RWPE1 (cell line): ENCODE measurements around the gene THYN1.
"Not testable (repeated sequence)": the region's sequence is repeated elsewhere in the genome, so short reads cannot be mapped to it uniquely, and the experiment has no call there.

ENCODE experiments used
- CTCF ChIA-PET: fragments of 350-600 bp; sonication (Branson Sonifier 250); formaldehyde crosslinking; extraction: SDS; loops from one replicate; lab custom pipeline; 2021; lab: Yijun Ruan, JAX
- POLR2A ChIA-PET: fragments of 400-600 bp; formaldehyde crosslinking; extraction: SDS; loops from one replicate; lab custom pipeline; 2020; ENCODE audit warnings: antibody characterized with exemption; ENCODE audit not compliant: low non-redundant PET; lab: Yijun Ruan, JAX
- DNase-seq: peaks from one replicate; pipeline ENCODE4 v3.0.0; 2012; ENCODE audit warnings: low spot score
- H3K27ac ChIP-seq: fragments of 450-650 bp; 2 replicates; pipeline ENCODE4 v1.5.1; 2017
- TF ChIP-seq, protein P1 (sequence below): fragments of 450-650 bp; conservative IDR thresholded peaks from 2 replicates; pipeline ENCODE4 v1.5.1; 2017; ENCODE audit warnings: low read depth, mild to moderate bottlenecking

THYN1 gene

GRCh38 chr11:134260983-134261382 lies 7.8 kb upstream of the THYN1 start:
- TF ChIP-seq, protein P1, sequence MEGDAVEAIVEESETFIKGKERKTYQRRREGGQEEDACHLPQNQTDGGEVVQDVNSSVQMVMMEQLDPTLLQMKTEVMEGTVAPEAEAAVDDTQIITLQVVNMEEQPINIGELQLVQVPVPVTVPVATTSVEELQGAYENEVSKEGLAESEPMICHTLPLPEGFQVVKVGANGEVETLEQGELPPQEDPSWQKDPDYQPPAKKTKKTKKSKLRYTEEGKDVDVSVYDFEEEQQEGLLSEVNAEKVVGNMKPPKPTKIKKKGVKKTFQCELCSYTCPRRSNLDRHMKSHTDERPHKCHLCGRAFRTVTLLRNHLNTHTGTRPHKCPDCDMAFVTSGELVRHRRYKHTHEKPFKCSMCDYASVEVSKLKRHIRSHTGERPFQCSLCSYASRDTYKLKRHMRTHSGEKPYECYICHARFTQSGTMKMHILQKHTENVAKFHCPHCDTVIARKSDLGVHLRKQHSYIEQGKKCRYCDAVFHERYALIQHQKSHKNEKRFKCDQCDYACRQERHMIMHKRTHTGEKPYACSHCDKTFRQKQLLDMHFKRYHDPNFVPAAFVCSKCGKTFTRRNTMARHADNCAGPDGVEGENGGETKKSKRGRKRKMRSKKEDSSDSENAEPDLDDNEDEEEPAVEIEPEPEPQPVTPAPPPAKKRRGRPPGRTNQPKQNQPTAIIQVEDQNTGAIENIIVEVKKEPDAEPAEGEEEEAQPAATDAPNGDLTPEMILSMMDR = no peak
- CTCF ChIA-PET = interaction anchor here (1.5 kb wide), 1 partner anchor 10 kb away, joined by 8 read pairs; no protein-coding TSS in a partner anchor
- DNase-seq = no peak
- H3K27ac ChIP-seq = no peak overlapping the region
- POLR2A ChIA-PET = no interaction called here

DNA sequence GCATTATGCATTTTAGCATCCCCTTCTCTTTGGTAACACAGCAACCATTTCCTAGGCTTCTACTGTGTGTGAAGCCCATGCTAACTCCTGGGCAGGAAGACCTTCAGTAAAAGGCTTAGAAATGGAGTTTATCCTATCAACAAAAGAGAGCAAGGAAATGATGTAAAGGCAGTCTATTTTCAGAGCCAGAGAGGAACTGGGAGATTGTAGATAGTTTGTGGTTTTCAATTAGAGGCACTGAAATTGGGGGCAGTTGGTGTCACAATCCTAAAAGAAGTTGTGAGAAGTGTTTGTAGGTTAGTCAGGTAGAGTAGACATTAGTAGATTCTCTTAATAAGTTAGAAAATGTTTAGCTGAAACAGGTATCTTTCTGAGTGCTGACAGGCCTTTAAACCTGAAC lies 7.4 kb upstream of the THYN1 start:
- no peak for DNase-seq
- POLR2A ChIA-PET = no interaction called here
- no peak overlapping the region for H3K27ac ChIP-seq
- TF ChIP-seq, protein P1 = no peak
- CTCF ChIA-PET = no interaction called here

DNA sequence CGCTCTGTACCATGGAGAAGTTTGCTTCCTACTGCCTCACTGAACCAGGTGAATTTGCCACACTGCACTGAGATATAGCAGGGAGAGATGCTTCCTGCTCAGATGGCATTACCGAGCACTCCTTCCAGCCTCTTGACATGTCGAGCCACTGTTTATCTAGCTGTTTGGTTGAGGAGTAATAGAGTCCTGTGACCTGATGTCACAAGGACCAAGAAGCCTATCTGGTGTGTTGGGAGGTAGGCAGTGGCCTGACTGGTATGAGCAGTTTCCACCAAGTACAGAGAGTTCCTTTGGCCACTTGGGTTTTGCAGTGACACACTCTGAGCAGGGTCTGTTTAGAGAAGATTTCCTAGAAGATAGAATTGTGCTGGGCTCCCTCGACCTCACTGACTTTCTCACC lies 5.4 kb upstream of the THYN1 start:
- POLR2A ChIA-PET = no interaction called here
- no peak overlapping the region for H3K27ac ChIP-seq
- TF ChIP-seq, protein P1 = no peak
- CTCF ChIA-PET = no interaction called here
- DNase-seq = no peak

- TF ChIP-seq, protein P1 = no peak
- CTCF ChIA-PET = interaction anchor here (0.7 kb wide), 1 partner anchor 69 kb away, joined by 4 read pairs; no protein-coding TSS in a partner anchor
- POLR2A ChIA-PET = no interaction called here
- DNase-seq = no peak
- no peak overlapping the region for H3K27ac ChIP-seq
These were observed 3.9 kb upstream of the THYN1 start for GRCh38 chr11:134257101-134257500.

- DNase-seq, H3K27ac ChIP-seq, POLR2A ChIA-PET: not testable (repeated sequence)
- CTCF ChIA-PET = interaction anchor here (0.6 kb wide), 2 partner anchors 19 to 25 kb away, joined by 3 to 8 read pairs; no protein-coding TSS in a partner anchor
These were observed 2.0 kb upstream of the THYN1 start for GRCh38 chr11:134255184-134255561.

GRCh38 chr11:134254433-134255183 lies 1.5 kb upstream of the THYN1 start:
- ChIA-PET POLR2A (no interaction called here), CTCF (interaction anchor here (0.6 kb wide), 1 partner anchor 19 kb away, joined by 8 read pairs; no protein-coding TSS in a partner anchor)

More at GRCh38 chr11:134254433-134255183, 1.5 kb upstream of the THYN1 start:
- TF ChIP-seq, protein P1 = no peak
- no peak for DNase-seq
- H3K27ac ChIP-seq = no peak overlapping the region
